Measurements from ENCODE around the gene CATSPERE.

Gene CATSPERE

GRCh38 chr1:244513493-244513892 is 52.4 kb downstream of the CATSPERE start:
- no peak overlapping the region for H3K4me3 ChIP-seq (ENCODE audit: low read depth, low read length)
- in situ Hi-C loops (cut with HindIII; ENCODE audit: low sequenced_read_pairs), result no loop called here
- no peak for DNase-seq (ENCODE audit: low read depth)
- TF ChIP-seq, protein P1, sequence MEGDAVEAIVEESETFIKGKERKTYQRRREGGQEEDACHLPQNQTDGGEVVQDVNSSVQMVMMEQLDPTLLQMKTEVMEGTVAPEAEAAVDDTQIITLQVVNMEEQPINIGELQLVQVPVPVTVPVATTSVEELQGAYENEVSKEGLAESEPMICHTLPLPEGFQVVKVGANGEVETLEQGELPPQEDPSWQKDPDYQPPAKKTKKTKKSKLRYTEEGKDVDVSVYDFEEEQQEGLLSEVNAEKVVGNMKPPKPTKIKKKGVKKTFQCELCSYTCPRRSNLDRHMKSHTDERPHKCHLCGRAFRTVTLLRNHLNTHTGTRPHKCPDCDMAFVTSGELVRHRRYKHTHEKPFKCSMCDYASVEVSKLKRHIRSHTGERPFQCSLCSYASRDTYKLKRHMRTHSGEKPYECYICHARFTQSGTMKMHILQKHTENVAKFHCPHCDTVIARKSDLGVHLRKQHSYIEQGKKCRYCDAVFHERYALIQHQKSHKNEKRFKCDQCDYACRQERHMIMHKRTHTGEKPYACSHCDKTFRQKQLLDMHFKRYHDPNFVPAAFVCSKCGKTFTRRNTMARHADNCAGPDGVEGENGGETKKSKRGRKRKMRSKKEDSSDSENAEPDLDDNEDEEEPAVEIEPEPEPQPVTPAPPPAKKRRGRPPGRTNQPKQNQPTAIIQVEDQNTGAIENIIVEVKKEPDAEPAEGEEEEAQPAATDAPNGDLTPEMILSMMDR (IDR thresholded peaks at IDR 0.05; ENCODE audit: low read depth, low read length, missing control alignments), result no peak

- in situ Hi-C loops (cut with HindIII; ENCODE audit: low sequenced_read_pairs), result no loop called here
Measured at GRCh38 chr1:244515680-244516079, 54.6 kb downstream of the CATSPERE start.

GRCh38 chr1:244536316-244536715 is 75.2 kb downstream of the CATSPERE start:
- in situ Hi-C loops (cut with HindIII; ENCODE audit: low sequenced_read_pairs), result no loop called here
- TF ChIP-seq, protein P1 (IDR thresholded peaks at IDR 0.05; ENCODE audit: low read depth, low read length, missing control alignments), result no peak
- no peak overlapping the region for H3K4me3 ChIP-seq (ENCODE audit: low read depth, low read length)
- DNase-seq (ENCODE audit: low read depth), result no peak

More at GRCh38 chr1:244515680-244516079, 54.6 kb downstream of the CATSPERE start:
- H3K4me3 ChIP-seq (ENCODE audit: low read depth, low read length), result no peak overlapping the region
- TF ChIP-seq, protein P1 (IDR thresholded peaks at IDR 0.05; ENCODE audit: low read depth, low read length, missing control alignments), result no peak
- no peak for DNase-seq (ENCODE audit: low read depth)

GRCh38 chr1:244545511-244545910 is 84.4 kb downstream of the CATSPERE start:
- H3K4me3 ChIP-seq (ENCODE audit: low read depth, low read length), result no peak overlapping the region
- in situ Hi-C loops (cut with HindIII; ENCODE audit: low sequenced_read_pairs), result no loop called here
- TF ChIP-seq, protein P1 (IDR thresholded peaks at IDR 0.05; ENCODE audit: low read depth, low read length, missing control alignments), result no peak
- no peak for DNase-seq (ENCODE audit: low read depth)

GRCh38 chr1:244548558-244549115 is 87.6 kb downstream of the CATSPERE start:
- in situ Hi-C loops (cut with HindIII; ENCODE audit: low sequenced_read_pairs), result no loop called here
- TF ChIP-seq, protein P1 (IDR thresholded peaks at IDR 0.05; ENCODE audit: low read depth, low read length, missing control alignments), result no peak
- no peak for DNase-seq (ENCODE audit: low read depth)
- no peak overlapping the region for H3K4me3 ChIP-seq (ENCODE audit: low read depth, low read length)

GRCh38 chr1:244552336-244552735 is 91.3 kb downstream of the CATSPERE start:
- TF ChIP-seq, protein P1 (IDR thresholded peaks at IDR 0.05; ENCODE audit: low read depth, low read length, missing control alignments), result no peak
- DNase-seq (ENCODE audit: low read depth), result no peak
- H3K4me3 ChIP-seq (ENCODE audit: low read depth, low read length), result no peak overlapping the region
- in situ Hi-C loops (cut with HindIII; ENCODE audit: low sequenced_read_pairs), result no loop called here

All from astrocyte of the cerebellum (primary cell).